Stimulated activated naive CD8-positive, alpha-beta T cell treated with anti-CD3 and anti-CD28 coated beads, Interleukin-15, Interleukin-2, amounts not matched to agents 100 ng/mL and 50 ng/mL, for 24 hours (primary cell): ENCODE results near the gene ARHGEF10L.

Experiments
- H3K27ac Mint-ChIP-seq: one replicate; pipeline ENCODE4 v1.8.0; 2021; ENCODE audit warnings: mild to moderate bottlenecking, mixed read lengths
- H3K27me3 Mint-ChIP-seq: one replicate; pipeline ENCODE4 v1.8.0; 2021; ENCODE audit warnings: mixed read lengths
- H3K36me3 Mint-ChIP-seq: one replicate; pipeline ENCODE4 v1.8.0; 2021; ENCODE audit warnings: low read depth, mixed read lengths
- H3K4me1 Mint-ChIP-seq: one replicate; pipeline ENCODE4 v1.8.0; 2021; ENCODE audit warnings: low read depth, mixed read lengths
- H3K4me3 Mint-ChIP-seq: one replicate; pipeline ENCODE4 v1.8.0; 2021; ENCODE audit warnings: mild to moderate bottlenecking, mixed read lengths
- H3K9me3 Mint-ChIP-seq: one replicate; pipeline ENCODE4 v1.8.0; 2021; ENCODE audit warnings: mixed read lengths

The ARHGEF10L gene

GRCh38 chr1:17664322-17664721, 124.8 kb downstream of the ARHGEF10L start:
- Mint-ChIP-seq H3K27ac (no peak overlapping the region), H3K4me3 (no peak overlapping the region), H3K9me3 (no peaks in the 10 kb centered on the region), H3K4me1 (no peaks in the 10 kb centered on the region), H3K27me3 (no peaks in the 10 kb centered on the region), H3K36me3 (no peaks in the 10 kb centered on the region)

GRCh38 chr1:17665054-17665453, 125.6 kb downstream of the ARHGEF10L start:
- Mint-ChIP-seq H3K36me3 (no peaks in the 10 kb centered on the region), H3K4me1 (no peaks in the 10 kb centered on the region), H3K27ac (no peak overlapping the region), H3K4me3 (no peak overlapping the region), H3K27me3 (no peaks in the 10 kb centered on the region), H3K9me3 (no peaks in the 10 kb centered on the region)

DNA sequence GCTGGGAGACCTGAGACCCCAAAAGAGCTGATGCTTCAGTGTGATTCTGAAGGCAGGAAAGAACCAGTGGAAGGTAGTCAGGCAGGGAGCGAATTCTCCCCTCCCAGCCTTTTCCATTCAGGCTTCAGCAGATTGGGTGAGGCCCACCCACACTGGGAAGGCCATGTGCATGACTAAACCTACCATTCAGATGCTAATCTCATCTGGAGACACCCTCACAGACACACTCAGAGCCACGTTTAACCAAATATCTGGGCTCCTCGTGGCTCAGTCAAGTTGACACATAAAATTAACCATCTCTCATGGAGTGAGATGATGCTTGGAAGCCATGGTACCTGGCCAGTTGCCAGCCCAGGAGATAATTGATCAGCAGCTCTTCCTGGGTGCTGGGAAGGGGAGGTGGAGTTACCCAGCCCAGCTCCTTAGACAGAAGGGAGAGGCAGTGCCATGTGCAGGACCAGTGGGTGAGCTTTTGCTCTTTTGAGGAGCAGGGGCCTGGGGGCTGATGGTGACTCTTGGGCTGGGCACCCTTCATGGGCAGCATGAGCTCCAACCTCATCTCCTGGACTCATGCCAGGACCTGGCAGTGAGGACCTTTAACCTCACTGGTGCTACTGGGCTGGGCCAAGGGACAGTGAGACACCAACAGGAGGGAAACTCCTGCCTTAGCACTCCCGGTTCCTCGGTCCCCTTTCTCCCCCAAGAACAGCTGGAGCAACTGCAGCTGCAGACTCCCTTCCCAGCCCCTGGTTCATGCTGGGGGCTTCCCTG, 126.6 kb downstream of the ARHGEF10L start:
- Mint-ChIP-seq H3K27me3 (no peaks in the 10 kb centered on the region), H3K27ac (no peak overlapping the region), H3K4me1 (no peaks in the 10 kb centered on the region), H3K36me3 (no peaks in the 10 kb centered on the region), H3K4me3 (no peak overlapping the region), H3K9me3 (no peaks in the 10 kb centered on the region)

GRCh38 chr1:17667641-17668040, 128.1 kb downstream of the ARHGEF10L start:
- H3K27ac Mint-ChIP-seq, result no peak overlapping the region
- no peaks in the 10 kb centered on the region for H3K9me3 Mint-ChIP-seq
- H3K4me3 Mint-ChIP-seq, result no peak overlapping the region
- no peaks in the 10 kb centered on the region for H3K36me3 Mint-ChIP-seq
- no peaks in the 10 kb centered on the region for H3K27me3 Mint-ChIP-seq
- H3K4me1 Mint-ChIP-seq, result no peaks in the 10 kb centered on the region

DNA sequence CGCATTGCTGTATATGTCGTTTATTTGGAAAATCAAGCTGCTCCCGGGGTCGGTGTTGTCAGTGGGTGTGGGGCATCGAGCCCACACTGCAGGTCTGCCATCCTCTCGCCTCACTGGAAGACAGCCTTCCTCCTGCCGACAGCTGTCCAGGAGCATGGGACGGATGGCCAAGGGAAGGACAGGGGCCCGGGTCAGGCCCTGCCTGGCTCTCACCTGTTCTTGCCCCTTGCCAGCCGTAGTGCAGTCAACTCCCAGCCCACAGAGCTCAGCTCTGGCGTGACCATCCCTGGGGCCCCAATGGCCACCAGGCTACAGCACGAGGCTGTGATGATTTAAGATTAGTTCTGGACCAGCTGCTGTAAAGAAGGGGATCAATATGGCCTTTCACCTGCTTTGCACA, 128.7 kb downstream of the ARHGEF10L start:
- H3K4me3 Mint-ChIP-seq, result no peak overlapping the region
- no peaks in the 10 kb centered on the region for H3K27me3 Mint-ChIP-seq
- H3K9me3 Mint-ChIP-seq, result no peaks in the 10 kb centered on the region
- H3K36me3 Mint-ChIP-seq, result no peaks in the 10 kb centered on the region
- no peaks in the 10 kb centered on the region for H3K4me1 Mint-ChIP-seq
- H3K27ac Mint-ChIP-seq, result no peak overlapping the region

DNA sequence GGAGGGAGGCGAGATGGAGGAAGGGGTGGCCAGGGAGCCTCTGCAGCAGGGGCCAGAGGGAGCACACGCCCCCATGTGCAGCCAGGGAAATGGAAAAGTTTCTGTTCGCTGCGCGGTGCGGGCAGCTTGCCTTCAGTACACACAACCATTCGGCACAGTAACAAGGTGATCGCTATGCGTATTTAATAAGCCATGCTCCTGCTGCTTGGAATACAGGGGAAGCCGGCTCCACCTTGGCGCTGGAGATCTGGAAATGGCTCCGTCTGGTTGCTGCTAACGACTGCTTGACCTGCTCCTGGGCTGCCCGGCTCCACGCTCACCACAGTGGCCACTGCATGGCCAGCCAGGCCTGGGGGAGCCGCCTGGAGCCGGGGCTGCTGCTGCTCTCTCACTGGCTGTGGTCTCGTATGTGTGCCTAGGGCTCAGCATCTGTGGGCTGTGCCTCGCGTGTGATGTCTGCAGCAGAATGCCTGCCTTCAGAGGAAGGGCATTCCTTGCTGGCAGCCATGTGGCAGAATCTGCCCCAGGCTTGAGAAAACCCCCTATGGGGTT, 129.2 kb downstream of the ARHGEF10L start:
- Mint-ChIP-seq H3K4me1 (no peaks in the 10 kb centered on the region), H3K9me3 (no peaks in the 10 kb centered on the region), H3K27me3 (no peaks in the 10 kb centered on the region), H3K36me3 (no peaks in the 10 kb centered on the region), H3K27ac (no peak overlapping the region), H3K4me3 (no peak overlapping the region)

DNA sequence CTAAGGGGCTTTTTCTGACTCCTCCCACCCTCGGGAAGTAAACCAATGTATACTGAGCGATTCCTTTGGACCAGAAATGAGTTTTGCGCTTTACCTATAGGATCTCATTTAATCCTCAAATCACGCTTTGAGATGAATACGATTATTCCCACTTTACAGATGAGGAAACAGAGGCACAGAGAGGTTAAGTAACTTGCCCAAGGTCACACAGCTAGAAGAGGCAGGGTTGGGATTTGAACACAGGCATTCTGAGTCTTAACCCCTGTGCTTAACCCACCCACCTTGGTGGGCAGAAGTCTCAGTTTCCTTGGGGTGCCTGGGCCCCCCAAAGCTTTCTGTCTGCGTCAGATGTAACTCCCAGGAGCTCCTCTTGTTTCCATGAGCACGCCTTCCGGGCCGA, 129.8 kb downstream of the ARHGEF10L start:
- no peaks in the 10 kb centered on the region for H3K36me3 Mint-ChIP-seq
- no peaks in the 10 kb centered on the region for H3K27me3 Mint-ChIP-seq
- no peaks in the 10 kb centered on the region for H3K9me3 Mint-ChIP-seq
- H3K27ac Mint-ChIP-seq, result no peak overlapping the region
- H3K4me1 Mint-ChIP-seq, result no peaks in the 10 kb centered on the region
- H3K4me3 Mint-ChIP-seq, result no peak overlapping the region

- Mint-ChIP-seq H3K9me3 (no peaks in the 10 kb centered on the region), H3K27me3 (no peaks in the 10 kb centered on the region), H3K4me3 (no peak overlapping the region), H3K4me1 (no peaks in the 10 kb centered on the region), H3K27ac (no peak overlapping the region), H3K36me3 (no peaks in the 10 kb centered on the region)
These were observed 130.5 kb downstream of the ARHGEF10L start for GRCh38 chr1:17669866-17670451.

- Mint-ChIP-seq H3K4me3 (no peak overlapping the region), H3K9me3 (no peaks in the 10 kb centered on the region), H3K27me3 (no peaks in the 10 kb centered on the region), H3K4me1 (no peaks in the 10 kb centered on the region), H3K27ac (no peak overlapping the region), H3K36me3 (no peaks in the 10 kb centered on the region)
These were observed 131.3 kb downstream of the ARHGEF10L start for GRCh38 chr1:17670587-17671313.

- Mint-ChIP-seq H3K27me3 (no peaks in the 10 kb centered on the region), H3K4me3 (no peak overlapping the region), H3K9me3 (no peaks in the 10 kb centered on the region), H3K36me3 (no peaks in the 10 kb centered on the region), H3K4me1 (no peaks in the 10 kb centered on the region), H3K27ac (no peak overlapping the region)
These were observed 131.8 kb downstream of the ARHGEF10L start for GRCh38 chr1:17671314-17671705.

GRCh38 chr1:17671741-17672140, 132.2 kb downstream of the ARHGEF10L start:
- Mint-ChIP-seq H3K4me3 (no peak overlapping the region), H3K9me3 (no peaks in the 10 kb centered on the region), H3K27me3 (no peaks in the 10 kb centered on the region), H3K4me1 (no peaks in the 10 kb centered on the region), H3K36me3 (no peaks in the 10 kb centered on the region), H3K27ac (no peak overlapping the region)

GRCh38 chr1:17672226-17672625, 132.7 kb downstream of the ARHGEF10L start:
- Mint-ChIP-seq H3K4me1 (no peaks in the 10 kb centered on the region), H3K4me3 (no peak overlapping the region), H3K36me3 (no peaks in the 10 kb centered on the region), H3K27ac (no peak overlapping the region), H3K9me3 (no peaks in the 10 kb centered on the region), H3K27me3 (no peaks in the 10 kb centered on the region)

DNA sequence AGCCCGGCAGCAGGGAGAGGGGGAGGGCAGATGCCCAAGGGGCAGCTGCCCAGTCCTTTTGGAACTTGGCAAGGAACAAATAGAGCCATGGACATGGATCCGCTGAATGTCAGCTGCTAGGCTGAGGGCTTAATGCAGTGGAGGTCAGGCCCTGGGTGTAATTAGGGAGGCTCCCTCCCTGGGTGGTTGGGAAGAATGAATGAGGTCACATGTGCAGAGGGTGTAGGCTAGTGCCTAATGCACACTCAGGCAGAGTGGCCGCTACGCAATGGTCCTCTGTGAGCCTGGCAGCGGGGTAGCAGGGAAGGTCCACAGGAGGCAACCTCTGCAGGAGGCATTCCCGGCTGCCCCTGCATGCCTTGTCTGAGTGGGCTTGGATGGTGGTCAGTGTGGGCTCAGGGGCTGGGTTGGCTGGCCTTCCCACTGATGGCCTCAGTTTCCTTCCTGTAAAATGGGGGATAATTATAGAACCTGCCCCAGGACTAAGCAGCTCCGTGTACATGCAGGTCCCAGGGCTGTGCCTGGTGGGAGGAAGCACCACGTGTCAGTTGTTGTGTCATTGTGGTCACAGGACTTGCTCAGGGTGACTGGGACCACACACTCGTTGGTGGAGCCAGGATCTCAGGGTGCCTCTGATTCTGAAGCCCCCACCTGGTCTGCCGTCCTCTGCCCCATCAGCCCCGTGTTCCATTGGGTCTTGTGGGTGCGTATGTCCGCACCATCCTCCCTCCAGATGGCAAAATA, 134.0 kb downstream of the ARHGEF10L start:
- Mint-ChIP-seq H3K9me3 (no peaks in the 10 kb centered on the region), H3K27me3 (no peaks in the 10 kb centered on the region), H3K36me3 (no peaks in the 10 kb centered on the region), H3K4me1 (no peaks in the 10 kb centered on the region), H3K27ac (no peak overlapping the region), H3K4me3 (no peak overlapping the region)

GRCh38 chr1:17674726-17675500, 135.4 kb downstream of the ARHGEF10L start:
- Mint-ChIP-seq H3K27ac (no peak overlapping the region), H3K4me1 (no peaks in the 10 kb centered on the region), H3K36me3 (no peaks in the 10 kb centered on the region), H3K9me3 (no peaks in the 10 kb centered on the region), H3K27me3 (no peaks in the 10 kb centered on the region), H3K4me3 (no peak overlapping the region)
